H1 (cell line): ENCODE results near the gene LECT2.

ENCODE experiments used
- BRCA1 ChIP-seq: IDR thresholded peaks from 2 replicates; pipeline ENCODE4 v1.6.1; 2012; ENCODE audit warnings: low read depth, low read length, improper control_type of control experiment
- CEBPB ChIP-seq: IDR thresholded peaks from 2 replicates; pipeline ENCODE4 v1.6.1; 2012; ENCODE audit warnings: low read depth, low read length
- CREB1 ChIP-seq: IDR thresholded peaks from 2 replicates; pipeline ENCODE4 v1.6.1; 2012; ENCODE audit warnings: inconsistent platforms
- CTCF ChIP-seq, 3 experiments: IDR thresholded peaks; 1 replicate in 2 of 3; 2 replicates in 1 of 3; pipeline versions ENCODE4 v1.5.1 to v1.6.1; 2011; ENCODE audit warnings: low read length in 3 of 3, mild to moderate bottlenecking in 3 of 3, inconsistent platforms in 2 of 3, low read depth in 1 of 3, moderate library complexity in 1 of 3; ENCODE audit not compliant: insufficient read depth in 1 of 3; ENCODE audit errors: control extremely low read depth in 1 of 3
- EP300 ChIP-seq, 2 experiments: IDR thresholded peaks; 1 replicate in 1 of 2; 2 replicates in 1 of 2; pipeline ENCODE4 v1.6.1; 2011 to 2012; ENCODE audit warnings: low read depth in 2 of 2, low read length in 2 of 2, mild to moderate bottlenecking in 2 of 2, borderline replicate concordance in 1 of 2, inconsistent platforms in 1 of 2, moderate library complexity in 1 of 2
- GABPA ChIP-seq: IDR thresholded peaks from 2 replicates; pipeline ENCODE4 v1.6.1; 2011; ENCODE audit warnings: mild to moderate bottlenecking, low read length, moderate library complexity, borderline replicate concordance; ENCODE audit not compliant: insufficient read depth
- MAFK ChIP-seq: IDR thresholded peaks from 2 replicates; pipeline ENCODE4 v1.6.1; 2012; ENCODE audit warnings: low read depth, mild to moderate bottlenecking, improper control_type of control experiment, low read length
- POLR2A ChIP-seq, 2 experiments: IDR thresholded peaks; 1 replicate in 1 of 2; 2 replicates in 1 of 2; pipeline ENCODE4 v1.6.1; 2011; ENCODE audit warnings: low read depth in 2 of 2, low read length in 2 of 2, mild to moderate bottlenecking in 2 of 2; ENCODE audit errors: control extremely low read depth in 1 of 2
- POLR2AphosphoS5 ChIP-seq: IDR thresholded peaks from 2 replicates; pipeline ENCODE4 v1.6.1; 2011; ENCODE audit warnings: low read depth, low read length
- SP1 ChIP-seq: IDR thresholded peaks from 2 replicates; pipeline ENCODE4 v1.6.1; 2011; ENCODE audit warnings: low read depth, low read length
- SUZ12 ChIP-seq: fragments of 200-600 bp; sonication (generic); IDR thresholded peaks from 2 replicates; pipeline ENCODE4 v1.6.1; 2012; ENCODE audit warnings: mild to moderate bottlenecking, inconsistent platforms, low read length, moderate library complexity, mixed read lengths
- TCF12 ChIP-seq: IDR thresholded peaks from 2 replicates; pipeline ENCODE4 v1.6.1; 2011; ENCODE audit warnings: low read depth, mild to moderate bottlenecking, low read length
- YY1 ChIP-seq: IDR thresholded peaks from 2 replicates; pipeline ENCODE4 v1.6.1; 2011; ENCODE audit warnings: low read depth, mild to moderate bottlenecking, low read length
- ZNF274 ChIP-seq: IDR thresholded peaks from 2 replicates; pipeline ENCODE4 v1.7.0; 2012; ENCODE audit warnings: low read length, borderline replicate concordance; ENCODE audit errors: extremely low read depth

DNA sequence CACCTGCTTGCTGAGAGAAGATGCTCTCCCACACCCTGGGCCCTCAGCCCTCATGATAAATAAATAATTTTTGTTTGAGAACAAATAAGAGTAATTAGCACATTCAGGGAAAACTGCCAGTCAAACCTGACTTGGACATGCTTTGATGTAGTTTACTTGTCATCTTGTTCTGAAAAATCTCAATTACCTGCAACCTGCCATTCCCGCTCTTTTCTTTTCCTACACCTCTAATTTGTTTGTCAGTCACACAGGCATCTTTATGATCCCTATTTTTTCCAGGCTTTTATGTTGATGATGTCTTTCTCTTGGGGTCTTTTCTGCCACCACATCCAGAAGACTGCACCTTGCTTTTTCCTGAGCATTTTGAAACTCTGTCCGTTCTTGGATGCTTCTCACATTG lies 45.4 kb upstream of the LECT2 start:
- TF ChIP-seq YY1 (no peak), GABPA (no peak), CEBPB (no peak), BRCA1 (no peak), TCF12 (no peak), CTCF (IDR thresholded peaks at IDR 0.05; ENCODE audit: control extremely low read depth in 1 of 3, insufficient read depth in 1 of 3, low read depth in 1 of 3, low read length in 3 of 3) (no peak), EP300 (IDR thresholded peaks at IDR 0.05; ENCODE audit: borderline replicate concordance in 1 of 2, low read depth in 2 of 2, low read length in 2 of 2) (no peak), ZNF274 (no peak), SP1 (no peak), CREB1 (no peak), POLR2AphosphoS5 (no peak), SUZ12 (no peak), MAFK (no peak), POLR2A (IDR thresholded peaks at IDR 0.05; ENCODE audit: control extremely low read depth in 1 of 2, low read depth in 2 of 2, low read length in 2 of 2) (no peak)
